H1 (cell line): ENCODE results near the gene TEKTIP1. TPM values are rescaled to one million over a fixed set of nuclear protein-coding genes. Genes with fewer than 3 reads are reported as not detected.
A peak's percentile ranks its signal among the peaks of the same experiment; 100 is the strongest.

Experiments
- CTCF ChIA-PET: fragments of 300-600 bp; sonication (Branson Sonifier 250); formaldehyde crosslinking; loops from one replicate; lab custom pipeline; 2021; ENCODE audit not compliant: partially characterized antibody; lab: Charles Lee
- POLR2A ChIA-PET: fragments of 300-600 bp; sonication (Branson Sonifier 250); formaldehyde crosslinking; loops from one replicate; lab custom pipeline; 2021; ENCODE audit warnings: inconsistent platforms; ENCODE audit not compliant: partially characterized antibody; lab: Charles Lee
- DNase-seq, 2 experiments: peaks; one replicate each; pipeline versions ENCODE4 v3.0.0 to v3.0.0-alpha.2; 2010 to 2022; ENCODE audit warnings: low spot score in 2 of 2, low read depth in 1 of 2, mixed read lengths in 1 of 2
- FAIRE-seq: peaks from 2 replicates; lab custom pipeline; 2011; peaks lifted over from hg19 to GRCh38; lab: Jason Lieb, UNC
- H2AFZ ChIP-seq: 2 replicates; pipeline ENCODE4 v1.8.1; 2012; ENCODE audit warnings: low read length, inconsistent platforms
- H2AK5ac ChIP-seq: 2 replicates; pipeline ENCODE4 v1.6.1; 2013; ENCODE audit warnings: low read depth, low read length
- H2BK120ac ChIP-seq: replicated peaks from 2 replicates; pipeline ENCODE3; 2013; ENCODE audit warnings: low read depth, low read length, inconsistent platforms
- H2BK12ac ChIP-seq: 2 replicates; pipeline ENCODE4 v1.6.1; 2013; ENCODE audit warnings: low read depth, low read length
- H2BK15ac ChIP-seq: 2 replicates; pipeline ENCODE4 v1.6.1; 2013; ENCODE audit warnings: low read length
- H2BK20ac ChIP-seq: 2 replicates; pipeline ENCODE4 v1.6.1; 2013; ENCODE audit warnings: low read length
- H2BK5ac ChIP-seq: 2 replicates; pipeline ENCODE4 v1.6.1; 2013; ENCODE audit warnings: low read depth, low read length
- H3K14ac ChIP-seq: 2 replicates; pipeline ENCODE4 v1.6.1; 2013; ENCODE audit warnings: inconsistent platforms; ENCODE audit not compliant: insufficient read length
- H3K18ac ChIP-seq: 2 replicates; pipeline ENCODE4 v1.6.1; 2013; ENCODE audit warnings: low read length; ENCODE audit errors: extremely low read depth
- H3K23ac ChIP-seq: 2 replicates; pipeline ENCODE4 v1.6.1; 2013; ENCODE audit warnings: inconsistent platforms; ENCODE audit not compliant: insufficient read length
- H3K23me2 ChIP-seq: 2 replicates; pipeline ENCODE4 v1.6.1; 2013; ENCODE audit warnings: low read depth, low read length
- H3K27ac ChIP-seq: 2 replicates; pipeline ENCODE4 v1.6.1; 2011; ENCODE audit warnings: low read depth, low read length, inconsistent platforms
- H3K27me3 ChIP-seq, 4 experiments: replicated peaks in 1 of 4; 1 replicate in 1 of 4; 2 replicates in 3 of 4; pipeline versions ENCODE4 v1.6.1 to v1.8.1; 2011 to 2013; ENCODE audit warnings: low read length in 3 of 4, mild to moderate bottlenecking in 3 of 4, inconsistent platforms in 2 of 4, mixed read lengths in 2 of 4, moderate library complexity in 1 of 4; ENCODE audit not compliant: control insufficient read depth in 3 of 4, insufficient read depth in 3 of 4; ENCODE audit errors: extremely low read depth in 1 of 4
- H3K36me3 ChIP-seq, 4 experiments: 2 replicates each; pipeline versions ENCODE4 v1.6.1 to v1.8.1; 2011 to 2013; ENCODE audit warnings: mild to moderate bottlenecking in 4 of 4, low read length in 3 of 4, moderate library complexity in 2 of 4, control low read depth in 1 of 4, inconsistent platforms in 1 of 4; ENCODE audit not compliant: insufficient read depth in 4 of 4, control insufficient read depth in 2 of 4
- H3K4ac ChIP-seq: replicated peaks from 2 replicates; pipeline ENCODE3; 2013; ENCODE audit warnings: low read length, low read depth, mixed read lengths, inconsistent platforms; ENCODE audit not compliant: insufficient read length
- H3K4me1 ChIP-seq, 4 experiments: replicated peaks in 1 of 4; 1 replicate in 1 of 4; 2 replicates in 3 of 4; pipeline versions ENCODE4 v1.6.1 to v1.8.1; 2011 to 2013; ENCODE audit warnings: low read length in 3 of 4, inconsistent platforms in 2 of 4, mixed read lengths in 1 of 4; ENCODE audit not compliant: insufficient read depth in 4 of 4, control insufficient read depth in 3 of 4
- H3K4me2 ChIP-seq, 2 experiments: 2 replicates each; pipeline versions ENCODE4 v1.6.1 to v1.8.1; 2011 to 2013; ENCODE audit warnings: low read depth in 2 of 2, low read length in 2 of 2, control low read depth in 1 of 2, inconsistent platforms in 1 of 2, mild to moderate bottlenecking in 1 of 2; ENCODE audit not compliant: insufficient read depth in 1 of 2
- H3K4me3 ChIP-seq, 4 experiments: fragments of 200-600, 300-600 bp in 1 of 4; sonication (generic), shearing (Covaris generic), sonication (Bioruptor Twin) in 1 of 4; 2 replicates each; pipeline versions ENCODE4 v1.5.1 to v1.8.1; 2011 to 2016; ENCODE audit warnings: low read length in 4 of 4, low read depth in 3 of 4, control low read depth in 2 of 4, inconsistent platforms in 2 of 4, mild to moderate bottlenecking in 2 of 4, mixed read lengths in 1 of 4, moderate library complexity in 1 of 4; ENCODE audit not compliant: insufficient read depth in 2 of 4; ENCODE audit errors: extremely low read depth in 1 of 4
- H3K56ac ChIP-seq: replicated peaks from 2 replicates; pipeline ENCODE3; 2013; ENCODE audit warnings: low read depth, mild to moderate bottlenecking, mixed read lengths, low read length, inconsistent platforms; ENCODE audit not compliant: insufficient read length
- H3K79me1 ChIP-seq: 2 replicates; pipeline ENCODE4 v1.6.1; 2013; ENCODE audit warnings: low read depth, low read length, control low read depth
- H3K79me2 ChIP-seq, 2 experiments: 2 replicates each; pipeline versions ENCODE4 v1.6.1 to v1.8.1; 2012 to 2013; ENCODE audit warnings: low read length in 2 of 2, mild to moderate bottlenecking in 2 of 2, inconsistent platforms in 1 of 2; ENCODE audit not compliant: insufficient read depth in 2 of 2, control insufficient read depth in 1 of 2
- H3K9ac ChIP-seq, 4 experiments: replicated peaks in 1 of 4; 1 replicate in 1 of 4; 2 replicates in 3 of 4; pipeline versions ENCODE4 v1.6.1 to v1.8.1; 2011 to 2013; ENCODE audit warnings: low read depth in 3 of 4, low read length in 3 of 4, control low read depth in 2 of 4, mild to moderate bottlenecking in 2 of 4, moderate library complexity in 2 of 4, inconsistent platforms in 1 of 4; ENCODE audit errors: extremely low read depth in 1 of 4
- H3K9me3 ChIP-seq, 2 experiments: 2 replicates each; pipeline versions ENCODE4 v1.6.1 to v1.8.1; 2012 to 2013; ENCODE audit warnings: mild to moderate bottlenecking in 2 of 2, moderate library complexity in 2 of 2, control low read depth in 1 of 2, inconsistent platforms in 1 of 2, low read depth in 1 of 2, low read length in 1 of 2, mixed read lengths in 1 of 2; ENCODE audit not compliant: insufficient read depth in 2 of 2
- H4K20me1 ChIP-seq, 2 experiments: replicated peaks in 1 of 2; 2 replicates each; pipeline versions ENCODE3 to v1.8.1; 2011 to 2013; ENCODE audit warnings: inconsistent platforms in 2 of 2, low read length in 2 of 2, mild to moderate bottlenecking in 1 of 2; ENCODE audit not compliant: insufficient read depth in 2 of 2, control insufficient read depth in 1 of 2
- H4K5ac ChIP-seq: 2 replicates; pipeline ENCODE4 v1.6.1; 2013; ENCODE audit warnings: low read length, low read depth, mixed read lengths, inconsistent platforms; ENCODE audit not compliant: insufficient read length
- H4K8ac ChIP-seq: 2 replicates; pipeline ENCODE4 v1.8.0; 2013; ENCODE audit warnings: mild to moderate bottlenecking, moderate library complexity, low read length, inconsistent platforms; ENCODE audit not compliant: insufficient read depth; ENCODE audit errors: extremely low read depth
- H4K91ac ChIP-seq: replicated peaks from 2 replicates; pipeline ENCODE3; 2013; ENCODE audit warnings: low read length, mixed read lengths, inconsistent platforms; ENCODE audit not compliant: insufficient read length
- EZH2 ChIP-seq: fragments of 200-600 bp; sonication (generic); IDR thresholded peaks from 2 replicates; pipeline ENCODE4 v1.7.1; 2012; ENCODE audit warnings: low read depth, mild to moderate bottlenecking, moderate library complexity, low read length, inconsistent platforms; ENCODE audit not compliant: severe bottlenecking
- JUND ChIP-seq: IDR thresholded peaks from 2 replicates; pipeline ENCODE4 v1.6.1; 2011; ENCODE audit warnings: mild to moderate bottlenecking, improper control_type of control experiment, low read length
- KDM4A ChIP-seq: IDR thresholded peaks from one replicate; pipeline ENCODE4 v1.7.1; 2012; ENCODE audit warnings: low read depth, mild to moderate bottlenecking, moderate library complexity, low read length, inconsistent platforms; ENCODE audit not compliant: severe bottlenecking
- TAF1 ChIP-seq: IDR thresholded peaks from 2 replicates; pipeline ENCODE4 v1.6.1; 2011; ENCODE audit warnings: mild to moderate bottlenecking, low read depth, low read length
- WGBS, 2 experiments: shearing (Covaris generic) in 1 of 2; methylation state at CpG; one replicate each; pipeline versions ENCODE4 v1.1.6 to v1.1.7; 2013 to 2015; ENCODE audit warnings: low lambda C conversion rate in 2 of 2, mixed read lengths in 2 of 2, inconsistent platforms in 1 of 2, low coverage in 1 of 2, missing lambda C conversion rate in 1 of 2; ENCODE audit not compliant: insufficient replicate concordance in 2 of 2, insufficient coverage in 1 of 2, insufficient read length in 1 of 2; ENCODE audit errors: extremely low coverage in 1 of 2, missing lambda C conversion rate in 1 of 2; 5-methylcytosine and 5-hydroxymethylcytosine counted together
- polyA plus RNA-seq, 7 experiments: library from polyadenylated mRNA; depleted of rRNA in 3 of 7; stranded (reverse) in 5 of 7; unstranded in 2 of 7; fragments of >200 nt in 5 of 7; fragments of 200-250 nt in 2 of 7; gene quantifications; 1 replicate in 5 of 7; 2 replicates in 1 of 7; 4 replicates in 1 of 7; pipeline versions ENCODE4 v1.2.1 to v1.2.3, GENCODE V29; 2011 to 2013; ENCODE audit warnings: missing spikeins in 2 of 7, mixed read lengths in 2 of 7
- total RNA-seq: library from RNA; stranded (reverse); fragmentation: NEBNext Ultra II Directional; extraction: Animal tissue kit (Norgen Biotek cat#: 25700); gene quantifications from 2 replicates; pipeline ENCODE4 v1.2.1, GENCODE V29; 2021
- TF ChIP-seq, protein P1 (sequence below), 3 experiments: IDR thresholded peaks; 1 replicate in 2 of 3; 2 replicates in 1 of 3; pipeline versions ENCODE4 v1.5.1 to v1.6.1; 2011; ENCODE audit warnings: low read length in 3 of 3, mild to moderate bottlenecking in 3 of 3, inconsistent platforms in 2 of 3, low read depth in 1 of 3, moderate library complexity in 1 of 3; ENCODE audit not compliant: insufficient read depth in 1 of 3; ENCODE audit errors: control extremely low read depth in 1 of 3
- TF ChIP-seq, protein P2 (sequence below): IDR thresholded peaks from 2 replicates; pipeline ENCODE4 v1.6.1; 2011; ENCODE audit warnings: low read depth, mild to moderate bottlenecking, low read length; ENCODE audit not compliant: insufficient read depth

TEKTIP1 gene
- total and polyA plus RNA-seq, 2 of the 8 experiments (the other 6 are each of a cell fraction or from before 2014, with no cell fraction given) = 1.1 TPM; not detected in 1

- Histone ChIP-seq H3K27me3 (no peaks in the 10 kb centered on the region), H2BK120ac (no peak overlapping the region), H3K27ac (no peak overlapping the region), H3K4me3 (no peak overlapping the region), H3K9ac (no peak overlapping the region), H3K36me3 (peaks cover 0 to 5% (median 1%) of the 10 kb centered on the region in 4 experiments; a peak in 2 of 8 replicates), H4K5ac (no peak overlapping the region), H3K79me1 (no peaks in the 10 kb centered on the region), H4K91ac (no peak overlapping the region), H3K23ac (no peak overlapping the region), H3K14ac (no peak overlapping the region), H3K18ac (peak overlapping the region; percentile 48; the same call in 1 of the 2 replicates), H3K4me2 (no peak overlapping the region), H3K23me2 (no peaks in the 10 kb centered on the region), H2BK15ac (no peak overlapping the region), H3K4me1 (no peaks in the 10 kb centered on the region), H4K20me1 (peaks cover 8 to 20% of the 10 kb centered on the region in 2 experiments), H3K9me3 (no peaks in the 10 kb centered on the region), H2BK5ac (no peak overlapping the region), H2AFZ (no peak overlapping the region), H3K4ac (no peak overlapping the region), H2BK20ac (no peak overlapping the region), H4K8ac (peak overlapping the region; percentile 71), H3K56ac (no peak overlapping the region), H2AK5ac (no peak overlapping the region), H2BK12ac (no peak overlapping the region), H3K79me2 (no peaks in the 10 kb centered on the region)
- CTCF ChIA-PET = interaction anchor here (0.6 to 7.5 kb wide), 25 partner anchors 11 to 258 kb away, joined by 3 to 66 read pairs (median 4); partner anchors contain the start of genes GIPC3, MFSD12 and PIP5K1C
- 66% methylated on average over 24 of the region's 30 CpGs; no CpG with 5 or more reads in 1 of the 2 experiments for WGBS, 2 experiments
- FAIRE-seq (no peak), DNase-seq (peak in 1 of 2 experiments; percentile 100)
- POLR2A ChIA-PET = interaction anchor here (1.1 to 2.6 kb wide), 10 partner anchors 8 to 46 kb away, joined by 3 to 8 read pairs (median 3); partner anchors contain the start of genes HMG20B and MFSD12
- TF ChIP-seq JUND (0 out of 2 replicates have a peak, but pooled peaks have one; percentile 29), TAF1 (no peak), KDM4A (no peak), EZH2 (no peak)
- TF ChIP-seq, protein P1, sequence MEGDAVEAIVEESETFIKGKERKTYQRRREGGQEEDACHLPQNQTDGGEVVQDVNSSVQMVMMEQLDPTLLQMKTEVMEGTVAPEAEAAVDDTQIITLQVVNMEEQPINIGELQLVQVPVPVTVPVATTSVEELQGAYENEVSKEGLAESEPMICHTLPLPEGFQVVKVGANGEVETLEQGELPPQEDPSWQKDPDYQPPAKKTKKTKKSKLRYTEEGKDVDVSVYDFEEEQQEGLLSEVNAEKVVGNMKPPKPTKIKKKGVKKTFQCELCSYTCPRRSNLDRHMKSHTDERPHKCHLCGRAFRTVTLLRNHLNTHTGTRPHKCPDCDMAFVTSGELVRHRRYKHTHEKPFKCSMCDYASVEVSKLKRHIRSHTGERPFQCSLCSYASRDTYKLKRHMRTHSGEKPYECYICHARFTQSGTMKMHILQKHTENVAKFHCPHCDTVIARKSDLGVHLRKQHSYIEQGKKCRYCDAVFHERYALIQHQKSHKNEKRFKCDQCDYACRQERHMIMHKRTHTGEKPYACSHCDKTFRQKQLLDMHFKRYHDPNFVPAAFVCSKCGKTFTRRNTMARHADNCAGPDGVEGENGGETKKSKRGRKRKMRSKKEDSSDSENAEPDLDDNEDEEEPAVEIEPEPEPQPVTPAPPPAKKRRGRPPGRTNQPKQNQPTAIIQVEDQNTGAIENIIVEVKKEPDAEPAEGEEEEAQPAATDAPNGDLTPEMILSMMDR (IDR thresholded peaks at IDR 0.05; ENCODE audit: control extremely low read depth in 1 of 3, insufficient read depth in 1 of 3, low read depth in 1 of 3, low read length in 3 of 3) = peak; percentile 92 to 96 (median 95)
- TF ChIP-seq, protein P2, sequence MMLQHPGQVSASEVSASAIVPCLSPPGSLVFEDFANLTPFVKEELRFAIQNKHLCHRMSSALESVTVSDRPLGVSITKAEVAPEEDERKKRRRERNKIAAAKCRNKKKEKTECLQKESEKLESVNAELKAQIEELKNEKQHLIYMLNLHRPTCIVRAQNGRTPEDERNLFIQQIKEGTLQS = no peak
These were observed 6.0 kb downstream of the TEKTIP1 start for GRCh38 chr19:3544742-3545668.
